ENCODE data around the gene ZNF536. TPM values are rescaled to one million over a fixed set of nuclear protein-coding genes. Genes with fewer than 3 reads are reported as not detected.

Gene ZNF536
- total and polyA plus RNA-seq, 2 donors (not counting 3 experiments of a cell fraction or from before 2014, with no cell fraction given): not detected

DNA sequence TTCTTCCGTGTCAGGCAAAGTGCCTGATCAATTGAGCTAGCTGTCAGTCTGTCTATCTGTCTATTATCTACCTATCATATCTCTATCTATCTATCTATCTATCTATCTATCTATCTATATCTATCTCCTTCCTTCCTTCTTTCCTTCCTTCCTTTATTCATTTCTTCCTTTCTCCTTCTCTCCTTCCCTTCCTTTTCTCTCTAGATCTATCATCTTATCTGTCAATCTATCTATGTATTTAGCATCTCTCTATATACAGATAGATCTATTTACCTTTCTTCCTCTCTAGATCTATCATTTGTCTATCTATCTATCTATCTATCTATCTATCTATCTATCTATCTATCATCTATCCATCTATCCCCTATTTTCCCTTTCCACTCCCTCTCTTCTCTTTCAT, 5.9 kb upstream of the ZNF536 start:
- dilution Hi-C loops (cut with MboI; ENCODE audit: extremely low pct_ligation_motif_present, low sequenced_read_pairs) (no loop called here), intact Hi-C loops (cut with micrococcal nuclease) (no loop called here)
- Histone ChIP-seq H3K9ac (replicated peaks; ENCODE audit: extremely low read depth, insufficient read depth, low read length) (no peak overlapping the region), H3K4me1 (ENCODE audit: control insufficient read depth, extremely low read depth, insufficient read depth, low read length) (no peaks in the 10 kb centered on the region), H3K4me2 (ENCODE audit: insufficient read depth, low read length) (no peak overlapping the region), H3K79me2 (ENCODE audit: control insufficient read depth, insufficient read depth, low read length) (no peaks in the 10 kb centered on the region), H3K27ac (ENCODE audit: insufficient read depth, low read depth, low read length) (no peak overlapping the region), H3K9me3 (replicated peaks; ENCODE audit: control insufficient read depth, insufficient read depth, low read length) (peaks cover 3% of the 10 kb centered on the region), H4K20me1 (replicated peaks; ENCODE audit: control insufficient read depth, extremely low read depth, insufficient read depth, low read length) (no peaks in the 10 kb centered on the region), H3K36me3 (ENCODE audit: control insufficient read depth in 2 of 2, extremely low read depth in 1 of 2, insufficient read depth in 2 of 2, low read length in 2 of 2) (no peaks in the 10 kb centered on the region), H2AFZ (ENCODE audit: low read depth, low read length) (no peak overlapping the region), H3K27me3 (ENCODE audit: control insufficient read depth in 2 of 2, insufficient read depth in 2 of 2, low read length in 2 of 2) (no peaks in the 10 kb centered on the region), H3K4me3 (replicated peaks in 1 of 3; ENCODE audit: insufficient read depth in 1 of 3, low read depth in 1 of 3, low read length in 3 of 3) (no peak overlapping the region), H3K9me1 (replicated peaks; ENCODE audit: control insufficient read depth, extremely low read depth, insufficient read depth, low read length) (no peaks in the 10 kb centered on the region)
- DNase-seq (ENCODE audit: low read depth, low spot score): no peak
- no peak for TF ChIP-seq EZH2 (IDR thresholded peaks at IDR 0.05; ENCODE audit: borderline replicate concordance, low read depth, low read length, severe bottlenecking)
- TF ChIP-seq, protein P1, sequence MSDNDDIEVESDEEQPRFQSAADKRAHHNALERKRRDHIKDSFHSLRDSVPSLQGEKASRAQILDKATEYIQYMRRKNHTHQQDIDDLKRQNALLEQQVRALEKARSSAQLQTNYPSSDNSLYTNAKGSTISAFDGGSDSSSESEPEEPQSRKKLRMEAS (IDR thresholded peaks at IDR 0.05; ENCODE audit: insufficient read depth, insufficient read length): no peak
- TF ChIP-seq GATA2 (IDR thresholded peaks at IDR 0.05; ENCODE audit: insufficient read depth, insufficient read length, low read depth, low read length): no peak
- no peak for TF ChIP-seq POLR2A (IDR thresholded peaks at IDR 0.05; ENCODE audit: low read depth, low read length)
- TF ChIP-seq, protein P2, sequence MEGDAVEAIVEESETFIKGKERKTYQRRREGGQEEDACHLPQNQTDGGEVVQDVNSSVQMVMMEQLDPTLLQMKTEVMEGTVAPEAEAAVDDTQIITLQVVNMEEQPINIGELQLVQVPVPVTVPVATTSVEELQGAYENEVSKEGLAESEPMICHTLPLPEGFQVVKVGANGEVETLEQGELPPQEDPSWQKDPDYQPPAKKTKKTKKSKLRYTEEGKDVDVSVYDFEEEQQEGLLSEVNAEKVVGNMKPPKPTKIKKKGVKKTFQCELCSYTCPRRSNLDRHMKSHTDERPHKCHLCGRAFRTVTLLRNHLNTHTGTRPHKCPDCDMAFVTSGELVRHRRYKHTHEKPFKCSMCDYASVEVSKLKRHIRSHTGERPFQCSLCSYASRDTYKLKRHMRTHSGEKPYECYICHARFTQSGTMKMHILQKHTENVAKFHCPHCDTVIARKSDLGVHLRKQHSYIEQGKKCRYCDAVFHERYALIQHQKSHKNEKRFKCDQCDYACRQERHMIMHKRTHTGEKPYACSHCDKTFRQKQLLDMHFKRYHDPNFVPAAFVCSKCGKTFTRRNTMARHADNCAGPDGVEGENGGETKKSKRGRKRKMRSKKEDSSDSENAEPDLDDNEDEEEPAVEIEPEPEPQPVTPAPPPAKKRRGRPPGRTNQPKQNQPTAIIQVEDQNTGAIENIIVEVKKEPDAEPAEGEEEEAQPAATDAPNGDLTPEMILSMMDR (IDR thresholded peaks at IDR 0.05; ENCODE audit: extremely low read depth in 1 of 2, insufficient read depth in 1 of 2, low read depth in 1 of 2, low read length in 2 of 2): no peak
- TF ChIP-seq JUN (IDR thresholded peaks at IDR 0.05; ENCODE audit: borderline replicate concordance, insufficient read depth, insufficient read length, low read depth): no peak
- TF ChIP-seq MYC (IDR thresholded peaks at IDR 0.05; ENCODE audit: low read depth, low read length): no peak
- no peak for FAIRE-seq
- ChIA-PET POLR2A (no interaction called here), CTCF (no interaction called here)
- no TSS peak for BruUV-seq (replicated peaks)
